GM12874 (cell line): ENCODE data around the gene SPRN.

ENCODE experiments used
- CTCF ChIP-seq: IDR thresholded peaks from 2 replicates; pipeline ENCODE4 v1.5.1; 2011; ENCODE audit warnings: low read depth, mild to moderate bottlenecking, control low read depth, low read length, moderate library complexity; ENCODE audit not compliant: insufficient read depth

SPRN gene

GRCh38 chr10:133454204-133454893 is 29.9 kb upstream of the SPRN start:
- no peak for TF ChIP-seq CTCF

- no peak for TF ChIP-seq CTCF
Observed at GRCh38 chr10:133453516-133454203, 29.2 kb upstream of the SPRN start, which contains the start of gene SCART1. Gene SCART1 (plus strand): TSS chr10:133453945. CDS start chr10:133453998, 53 bp downstream.

- TF ChIP-seq CTCF, result no peak
Observed at GRCh38 chr10:133452453-133452852, 28.0 kb upstream of the SPRN start.

- no peak for TF ChIP-seq CTCF
Observed at GRCh38 chr10:133451346-133451745, 26.9 kb upstream of the SPRN start.

- no peak for TF ChIP-seq CTCF
Observed at GRCh38 chr10:133448120-133448519, 23.7 kb upstream of the SPRN start.

- no peak for TF ChIP-seq CTCF
Observed at GRCh38 chr10:133446979-133447378, 22.6 kb upstream of the SPRN start.

- TF ChIP-seq CTCF, result no peak
Observed at GRCh38 chr10:133445751-133446708, 21.6 kb upstream of the SPRN start.
